Esophagus mucosa (tissue), 1 donor: ENCODE data around the gene CCDC150. TPM values are rescaled to one million over a fixed set of nuclear protein-coding genes. Genes with fewer than 3 reads are reported as not detected.
"Not testable (repeated sequence)": the region's sequence is repeated elsewhere in the genome, so short reads cannot be mapped to it uniquely, and the experiment has no call there.

ENCODE experiments used
- ATAC-seq: fragments of 200-7000 bp; cut with Tn5 transposase; one replicate; pipeline ENCODE4 v1.9.1; 2020
- total RNA-seq: library from RNA; stranded (reverse); gene quantifications from one replicate; pipeline ENCODE4 v1.2.4, GENCODE V29; 2023
- donor health status: DM: yes; HTN: yes; CAD: no.

Gene CCDC150
- total RNA-seq, 1 donor from 2014 or later, result 3.3 TPM

DNA sequence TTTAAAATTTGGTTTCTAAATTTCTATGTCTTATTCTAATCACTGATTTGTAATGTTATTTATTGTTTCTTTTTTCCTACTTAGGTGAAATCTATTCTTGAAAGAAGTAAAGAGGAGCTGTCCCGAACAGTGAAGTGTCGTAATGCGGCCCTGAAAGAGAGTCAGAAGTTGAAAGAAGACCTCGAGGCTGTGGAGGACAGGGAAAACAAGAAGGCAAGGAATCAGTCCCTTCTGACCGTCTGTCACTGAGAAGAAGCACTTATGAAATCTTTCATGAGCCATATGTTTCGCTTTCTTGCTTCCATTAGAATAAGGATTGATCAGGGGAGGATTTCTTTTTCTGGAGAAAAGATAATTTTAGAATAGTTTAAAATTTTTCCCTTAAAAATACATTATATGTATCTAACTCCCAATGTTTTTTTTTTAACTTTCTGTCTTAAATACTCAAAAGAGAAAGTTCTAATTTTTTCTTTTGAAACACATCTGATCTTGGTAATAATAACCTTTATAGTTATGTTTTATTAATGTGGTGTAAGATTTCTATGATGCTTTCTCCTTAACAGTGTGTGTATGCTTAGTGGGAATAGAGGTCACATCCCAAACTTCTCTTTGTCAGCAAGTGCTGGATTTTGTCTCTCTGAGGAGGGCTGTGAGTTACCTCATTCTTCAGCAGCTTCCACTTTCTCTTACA lies 79.0 kb downstream of the CCDC150 start:
- no peak for ATAC-seq

GRCh38 chr2:196719110-196719872 lies 79.8 kb downstream of the CCDC150 start:
- no peak for ATAC-seq

DNA sequence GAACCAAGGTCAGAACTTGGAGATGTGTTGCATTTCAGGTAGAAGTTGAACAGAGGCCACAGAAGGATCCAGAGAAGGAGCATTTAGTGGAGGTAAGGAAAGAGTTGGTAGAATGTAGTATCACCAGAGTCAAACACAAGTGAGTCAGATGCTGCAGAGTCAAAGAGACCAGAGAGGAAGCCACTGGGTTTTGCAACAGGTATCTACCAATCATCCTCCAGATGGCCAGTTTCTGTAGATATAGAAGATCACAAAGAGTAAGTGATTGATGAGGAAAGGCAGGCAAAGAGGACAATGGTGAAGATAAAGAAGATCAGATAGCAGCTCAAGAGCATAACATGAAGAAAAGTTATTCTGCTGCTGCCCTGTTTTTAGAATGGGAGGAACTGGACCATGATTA lies 84.1 kb downstream of the CCDC150 start:
- no peak for ATAC-seq

DNA sequence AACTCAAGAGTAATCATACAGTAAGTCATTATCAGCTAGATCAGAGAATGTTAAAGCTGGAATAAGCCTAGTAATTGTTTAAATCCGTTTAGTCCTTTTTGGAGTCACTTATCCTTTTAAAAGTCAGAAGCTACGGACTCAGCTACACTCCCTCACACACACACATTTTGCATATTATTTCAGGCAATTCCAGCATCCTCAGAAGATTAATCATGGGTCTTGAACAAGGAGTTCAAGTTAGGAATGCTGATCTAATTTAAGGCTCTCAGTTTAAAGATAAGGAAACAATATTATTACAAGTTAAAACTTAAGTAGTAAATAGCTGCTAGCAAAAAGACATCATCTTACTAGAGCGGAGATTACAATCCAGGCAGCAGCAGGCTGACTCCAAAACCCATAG lies 85.7 kb downstream of the CCDC150 start:
- no peak for ATAC-seq

DNA sequence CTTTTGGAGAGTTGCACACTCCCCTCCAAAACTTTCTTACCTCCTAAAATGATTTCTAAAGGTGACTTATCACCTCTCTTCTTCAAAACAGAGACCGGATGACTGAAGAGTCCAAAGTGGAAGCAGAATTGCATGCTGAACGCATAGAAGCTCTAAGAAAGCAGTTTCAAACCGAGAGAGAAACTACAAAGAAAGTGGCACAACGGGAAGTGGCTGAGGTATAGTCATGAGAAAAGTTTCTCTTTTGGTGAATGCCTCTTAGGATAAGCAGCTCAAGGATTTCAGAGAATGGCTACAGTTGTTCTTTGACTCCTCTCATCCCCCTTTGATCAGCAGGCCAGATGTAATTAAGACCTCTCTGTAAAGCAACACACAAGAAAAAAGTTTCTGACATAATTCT lies 86.4 kb downstream of the CCDC150 start:
- no peak for ATAC-seq

- ATAC-seq, result no peak
These were observed 89.9 kb downstream of the CCDC150 start for GRCh38 chr2:196729418-196729817.

DNA sequence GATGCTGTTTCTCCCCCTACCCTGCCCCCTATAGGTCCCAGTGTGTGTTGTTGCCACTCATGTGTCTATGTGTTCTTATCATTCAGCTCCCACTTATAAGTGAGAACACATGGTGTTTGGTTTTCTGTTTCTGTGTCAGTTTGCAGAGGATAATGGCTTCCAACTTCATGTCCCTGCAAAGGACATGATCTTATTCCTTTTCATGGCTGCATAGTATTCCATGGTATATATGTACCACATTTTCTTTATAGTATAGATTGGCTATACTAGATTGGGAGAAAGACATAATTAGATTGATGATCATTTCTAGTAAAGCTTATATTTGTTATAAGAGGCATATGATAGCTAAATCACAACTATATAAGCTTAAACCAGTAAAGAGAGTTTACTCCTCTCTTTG lies 97.1 kb downstream of the CCDC150 start:
- ATAC-seq, result not testable (repeated sequence)

DNA sequence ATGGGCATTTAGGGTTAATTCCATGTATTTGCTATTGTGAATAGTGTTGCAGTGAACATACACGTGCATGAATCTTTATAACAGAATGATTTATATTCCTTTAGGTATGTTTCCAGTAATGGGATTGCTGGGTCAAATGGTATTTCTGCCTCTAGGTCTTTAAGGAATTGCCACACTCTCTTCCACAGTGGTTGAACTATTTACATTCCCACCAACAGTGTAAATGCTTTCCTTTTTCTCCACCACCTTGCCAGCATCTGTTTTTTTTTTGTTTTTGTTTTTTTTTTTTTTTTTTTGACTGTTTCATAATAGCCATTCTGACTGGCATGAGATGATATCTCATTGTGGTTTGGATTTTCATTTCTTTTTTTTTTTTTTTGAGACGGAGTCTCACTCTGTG lies 97.5 kb downstream of the CCDC150 start:
- no peak for ATAC-seq

DNA sequence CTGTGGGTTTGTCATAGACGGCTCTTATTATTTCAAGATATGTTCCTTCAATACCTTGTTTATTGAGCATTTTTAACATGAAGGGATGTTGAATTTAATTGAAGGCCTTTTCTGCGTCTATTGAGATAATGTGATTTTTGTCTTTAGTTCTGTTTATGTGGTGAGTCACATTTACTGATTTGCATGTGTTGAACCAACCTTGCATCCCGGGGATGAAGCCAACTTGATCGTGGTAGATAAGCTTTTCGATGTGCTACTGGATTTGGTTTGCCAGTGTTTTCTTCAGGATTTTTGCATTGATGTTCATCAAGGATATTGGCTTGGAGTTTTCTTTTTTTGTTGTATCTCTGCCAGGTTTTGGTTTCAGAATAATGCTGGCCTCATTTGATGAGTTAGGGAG lies 99.5 kb downstream of the CCDC150 start:
- no peak for ATAC-seq

GRCh38 chr2:196742216-196742615 lies 102.7 kb downstream of the CCDC150 start:
- no peak for ATAC-seq

DNA sequence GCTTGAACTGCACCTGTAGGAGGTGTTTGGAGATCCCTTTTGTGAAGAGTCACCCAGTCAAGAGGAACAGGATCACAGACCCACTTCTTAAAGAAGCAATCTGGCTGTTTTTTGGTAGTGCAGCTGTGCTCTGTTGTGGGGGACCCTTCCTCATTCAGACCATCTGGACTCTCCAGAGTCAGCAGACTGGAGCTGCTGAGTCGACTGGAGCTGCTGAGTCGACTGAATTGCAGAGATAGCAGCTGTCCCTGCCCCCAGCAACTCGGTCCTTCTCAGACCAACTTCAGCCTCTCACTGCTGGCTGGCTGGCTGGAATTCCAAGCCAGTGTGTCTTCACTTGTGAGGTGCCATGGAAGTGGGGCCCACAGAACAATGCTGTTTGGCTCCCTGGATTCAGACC lies 103.2 kb downstream of the CCDC150 start:
- ATAC-seq, result no peak

DNA sequence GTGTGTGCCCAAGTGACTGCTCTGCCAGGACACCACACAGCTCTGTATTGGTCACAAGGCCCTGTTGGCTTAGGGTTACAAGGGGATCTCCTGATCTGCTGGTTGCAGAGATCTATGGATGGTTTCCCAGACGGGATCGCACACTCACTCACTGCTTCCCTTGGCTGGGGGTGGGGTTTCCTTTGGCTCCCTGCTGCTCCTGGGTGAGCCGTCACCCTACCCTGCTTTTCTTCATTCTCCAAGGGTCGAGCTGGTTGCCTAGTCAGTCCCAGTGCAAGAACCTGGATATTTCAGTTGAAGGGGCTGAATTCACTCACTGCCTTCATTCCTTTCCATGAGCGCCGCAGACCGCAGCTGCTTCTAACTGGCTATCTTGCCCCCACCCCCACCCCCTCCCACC lies 103.7 kb downstream of the CCDC150 start:
- ATAC-seq, result no peak

DNA sequence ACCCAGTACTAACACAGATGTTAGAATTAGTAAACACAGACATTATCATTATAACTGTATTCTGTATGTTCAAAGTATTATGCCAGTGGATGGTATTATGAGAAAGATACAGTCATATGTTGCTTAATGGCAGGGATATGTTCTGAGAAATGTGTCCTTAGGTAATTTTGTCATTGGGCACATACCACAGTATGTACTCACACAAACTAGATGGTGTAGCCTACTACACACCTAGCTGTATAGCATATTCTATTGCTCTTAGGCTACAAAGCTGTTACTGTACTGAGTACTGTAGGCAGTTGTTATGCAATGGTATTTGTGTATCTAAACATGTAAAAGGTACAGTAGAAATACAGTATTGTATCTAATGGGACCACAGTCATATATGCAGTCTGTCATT lies 106.2 kb downstream of the CCDC150 start:
- peak; percentile 62 for ATAC-seq

DNA sequence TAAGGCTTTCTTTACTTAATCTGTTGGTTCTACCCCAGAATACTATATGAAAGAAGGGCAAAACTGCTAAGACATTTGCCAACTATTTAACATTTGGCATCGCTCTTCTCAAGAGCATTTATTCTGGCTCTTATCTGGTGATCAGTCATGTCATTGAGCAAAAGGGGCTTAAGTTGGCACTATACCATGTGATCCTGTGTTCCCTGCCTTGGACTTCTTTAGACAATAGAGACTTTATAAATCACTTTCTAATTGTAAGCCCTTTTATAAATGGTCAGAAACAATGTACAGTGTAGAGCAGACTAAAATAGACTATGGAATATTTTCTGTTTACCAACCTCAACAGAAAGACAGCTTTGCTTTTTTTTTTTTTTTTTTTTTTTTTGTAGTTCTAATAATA lies 107.9 kb downstream of the CCDC150 start:
- no peak for ATAC-seq

- no peak for ATAC-seq
These were observed 108.6 kb downstream of the CCDC150 start for GRCh38 chr2:196748123-196748522.

- no peak for ATAC-seq
These were observed 110.9 kb downstream of the CCDC150 start for GRCh38 chr2:196750291-196750923.

GRCh38 chr2:196750977-196751631 lies 111.6 kb downstream of the CCDC150 start:
- peak; percentile 83 for ATAC-seq

DNA sequence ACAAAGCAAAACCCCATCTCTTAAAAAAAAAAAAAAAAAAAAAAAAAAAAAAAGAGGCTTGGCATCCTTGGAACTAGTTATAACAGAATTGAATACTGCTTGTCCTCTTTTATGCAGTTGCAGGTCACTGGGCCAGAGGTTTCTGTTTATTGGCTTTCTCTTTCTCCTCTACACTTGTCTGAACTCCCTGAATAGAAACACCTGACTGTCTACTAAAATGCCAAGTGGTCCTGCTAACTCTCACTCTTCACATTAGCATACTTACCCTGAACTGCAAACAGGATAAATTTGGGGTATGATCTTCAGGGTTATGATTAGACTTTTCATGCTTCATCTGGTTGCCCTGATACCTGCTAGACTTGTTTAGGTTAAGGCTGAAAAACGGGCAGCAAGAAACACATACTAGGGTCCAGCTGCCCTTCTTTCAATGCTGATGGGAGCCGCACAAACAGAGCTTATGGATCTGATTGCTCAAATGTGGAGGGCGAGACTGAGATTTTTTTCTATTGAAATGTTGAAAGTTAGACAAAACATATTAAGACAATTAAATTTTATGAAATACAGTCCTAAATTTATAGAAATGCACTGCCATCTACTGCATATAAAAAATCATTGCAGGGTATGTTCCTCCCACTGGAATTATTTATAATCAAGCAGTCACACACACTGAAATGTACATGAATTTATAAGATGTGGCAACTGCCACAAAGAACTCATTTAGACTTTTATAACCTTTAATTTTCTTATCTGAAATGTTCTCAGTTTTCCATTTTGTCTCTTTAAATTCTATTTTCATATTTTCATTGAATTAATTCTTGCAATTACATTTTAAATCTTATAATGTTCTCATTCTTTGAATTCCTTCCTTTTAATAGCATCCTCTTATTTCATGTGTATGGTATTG lies 119.2 kb downstream of the CCDC150 start:
- ATAC-seq, result no peak

DNA sequence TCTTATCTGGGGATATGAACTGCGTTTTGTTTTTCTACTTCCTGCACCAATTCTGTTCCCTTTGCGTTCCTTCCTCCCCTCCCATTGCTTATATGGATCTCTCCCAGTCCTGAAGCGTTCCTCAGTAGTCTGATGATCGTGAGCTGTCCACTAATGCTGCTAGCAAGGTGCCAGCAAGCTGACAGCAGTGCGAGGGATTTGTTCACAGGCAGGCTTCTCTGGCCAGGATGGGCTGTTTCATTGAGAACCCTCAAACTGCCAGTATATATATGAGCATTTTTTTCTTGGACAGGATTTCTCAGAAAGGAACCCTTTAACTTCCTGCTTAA lies 119.8 kb downstream of the CCDC150 start:
- no peak for ATAC-seq

DNA sequence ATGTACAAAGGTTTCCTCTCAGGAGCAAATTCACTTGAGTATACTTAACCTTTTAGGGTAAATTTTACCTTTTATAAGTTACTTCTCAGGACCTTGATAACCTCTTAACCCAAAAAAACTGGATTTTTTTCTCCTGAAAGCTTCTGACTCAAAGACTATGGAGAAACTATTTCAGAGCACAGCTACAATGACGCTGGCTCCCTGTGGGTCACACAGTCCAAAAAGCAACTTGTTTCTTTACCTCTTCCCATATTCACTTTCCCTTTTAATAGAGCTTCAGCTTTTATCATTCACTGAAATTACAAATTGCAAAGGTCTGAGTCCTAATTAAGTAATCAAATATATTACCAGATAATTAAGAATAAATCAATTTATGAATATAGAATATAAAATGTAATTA lies 127.6 kb downstream of the CCDC150 start:
- no peak for ATAC-seq
